HUES48 (cell line): ENCODE results near the gene TTC19.
"Not testable (repeated sequence)": the region's sequence is repeated elsewhere in the genome, so short reads cannot be mapped to it uniquely, and the experiment has no call there.

Source experiments
- H3K27ac ChIP-seq: one replicate; pipeline ENCODE4 v1.7.0; 2013; ENCODE audit warnings: low read depth, low read length, inconsistent platforms
- H3K27me3 ChIP-seq: 2 replicates; pipeline ENCODE4 v1.6.1; 2013; ENCODE audit warnings: mild to moderate bottlenecking, low read length; ENCODE audit not compliant: control insufficient read depth, insufficient read depth
- H3K36me3 ChIP-seq: 2 replicates; pipeline ENCODE4 v1.6.1; 2013; ENCODE audit warnings: low read length; ENCODE audit not compliant: control insufficient read depth, insufficient read depth
- H3K4me1 ChIP-seq: 2 replicates; pipeline ENCODE4 v1.6.1; 2013; ENCODE audit warnings: mild to moderate bottlenecking, low read length; ENCODE audit not compliant: control insufficient read depth, insufficient read depth
- H3K4me3 ChIP-seq: 2 replicates; pipeline ENCODE4 v1.5.1; 2013; ENCODE audit warnings: mild to moderate bottlenecking, low read depth, low read length
- H3K9ac ChIP-seq: 2 replicates; pipeline ENCODE4 v1.6.1; 2013; ENCODE audit warnings: mild to moderate bottlenecking, low read depth, low read length, moderate library complexity
- H3K9me3 ChIP-seq: 2 replicates; pipeline ENCODE4 v1.6.1; 2013; ENCODE audit warnings: low read length; ENCODE audit not compliant: control insufficient read depth, insufficient read depth

The TTC19 gene

GRCh38 chr17:16033729-16034349 is 34.2 kb downstream of the TTC19 start:
- no peaks in the 10 kb centered on the region for H3K9me3 ChIP-seq
- peaks cover 98% of the 10 kb centered on the region for H3K36me3 ChIP-seq
- no peak overlapping the region for H3K9ac ChIP-seq
- H3K4me3 ChIP-seq, result no peak overlapping the region
- H3K27ac ChIP-seq, result no peak overlapping the region
- H3K27me3 ChIP-seq, result no peaks in the 10 kb centered on the region
- 0 out of 2 replicates have a peak, but pooled peaks cover 6% of the 10 kb centered on the region for H3K4me1 ChIP-seq

- peaks cover 94% of the 10 kb centered on the region for H3K36me3 ChIP-seq
- H3K9me3 ChIP-seq, result no peaks in the 10 kb centered on the region
- 0 out of 2 replicates have a peak, but pooled peaks cover 6% of the 10 kb centered on the region for H3K4me1 ChIP-seq
- H3K9ac ChIP-seq, result no peak overlapping the region
- no peak overlapping the region for H3K4me3 ChIP-seq
- H3K27ac ChIP-seq, result no peak overlapping the region
- H3K27me3 ChIP-seq, result no peaks in the 10 kb centered on the region
These were observed 36.6 kb downstream of the TTC19 start for GRCh38 chr17:16036261-16036660.

GRCh38 chr17:16037636-16038035 is 38.0 kb downstream of the TTC19 start:
- Histone ChIP-seq H3K9ac (no peak overlapping the region), H3K4me1 (0 out of 2 replicates have a peak, but pooled peaks cover 6% of the 10 kb centered on the region), H3K4me3 (no peak overlapping the region), H3K36me3 (peaks cover 88% of the 10 kb centered on the region), H3K27me3 (no peaks in the 10 kb centered on the region), H3K27ac (no peak overlapping the region), H3K9me3 (no peaks in the 10 kb centered on the region)

- Histone ChIP-seq H3K9me3 (no peaks in the 10 kb centered on the region), H3K4me3 (no peak overlapping the region), H3K27ac (no peak overlapping the region), H3K36me3 (peaks cover 78% of the 10 kb centered on the region), H3K27me3 (no peaks in the 10 kb centered on the region), H3K9ac (no peak overlapping the region), H3K4me1 (peaks cover 18% of the 10 kb centered on the region; the same call in 1 of the 2 replicates)
These were observed 41.2 kb downstream of the TTC19 start for GRCh38 chr17:16040710-16041251.

GRCh38 chr17:16044487-16044886 is 44.9 kb downstream of the TTC19 start:
- Histone ChIP-seq H3K4me3 (no peak overlapping the region), H3K27ac (no peak overlapping the region), H3K9me3 (no peaks in the 10 kb centered on the region), H3K36me3 (peaks cover 76% of the 10 kb centered on the region), H3K27me3 (no peaks in the 10 kb centered on the region), H3K4me1 (peaks cover 12% of the 10 kb centered on the region; the same call in 1 of the 2 replicates), H3K9ac (no peak overlapping the region)

GRCh38 chr17:16046966-16047365 is 47.3 kb downstream of the TTC19 start:
- H3K4me1 ChIP-seq, result peaks cover 12% of the 10 kb centered on the region; the same call in 1 of the 2 replicates
- no peaks in the 10 kb centered on the region for H3K27me3 ChIP-seq
- H3K27ac ChIP-seq, result no peak overlapping the region
- no peak overlapping the region for H3K4me3 ChIP-seq
- no peak overlapping the region for H3K9ac ChIP-seq
- no peaks in the 10 kb centered on the region for H3K9me3 ChIP-seq
- H3K36me3 ChIP-seq, result peaks cover 61% of the 10 kb centered on the region

GRCh38 chr17:16048811-16049449 is 49.3 kb downstream of the TTC19 start:
- Histone ChIP-seq H3K9me3 (no peaks in the 10 kb centered on the region), H3K4me3 (no peak overlapping the region), H3K27ac (no peak overlapping the region), H3K27me3 (no peaks in the 10 kb centered on the region), H3K36me3 (peaks cover 55% of the 10 kb centered on the region), H3K4me1 (peaks cover 12% of the 10 kb centered on the region; the same call in 1 of the 2 replicates), H3K9ac (no peak overlapping the region)

GRCh38 chr17:16050844-16051243 is 51.2 kb downstream of the TTC19 start:
- Histone ChIP-seq H3K9me3 (no peaks in the 10 kb centered on the region), H3K4me3 (no peak overlapping the region), H3K4me1 (no peaks in the 10 kb centered on the region), H3K27me3 (no peaks in the 10 kb centered on the region), H3K9ac (no peak overlapping the region), H3K27ac (no peak overlapping the region), H3K36me3 (peaks cover 50% of the 10 kb centered on the region)

- Histone ChIP-seq H3K4me1 (no peaks in the 10 kb centered on the region), H3K9ac (no peak overlapping the region), H3K27me3 (no peaks in the 10 kb centered on the region), H3K27ac (no peak overlapping the region), H3K4me3 (no peak overlapping the region), H3K36me3 (peaks cover 50% of the 10 kb centered on the region), H3K9me3 (no peaks in the 10 kb centered on the region)
These were observed 52.9 kb downstream of the TTC19 start for GRCh38 chr17:16052486-16052885.

- not testable (repeated sequence) for H3K9me3 ChIP-seq, H3K4me1 ChIP-seq, H3K9ac ChIP-seq, H3K27me3 ChIP-seq, H3K4me3 ChIP-seq, H3K27ac ChIP-seq
- peaks cover 52% of the 10 kb centered on the region for H3K36me3 ChIP-seq
These were observed 55.5 kb downstream of the TTC19 start for GRCh38 chr17:16055139-16055538.

- no peak overlapping the region for H3K4me3 ChIP-seq
- H3K9me3 ChIP-seq, result no peaks in the 10 kb centered on the region
- H3K27ac ChIP-seq, result no peak overlapping the region
- H3K4me1 ChIP-seq, result no peaks in the 10 kb centered on the region
- H3K27me3 ChIP-seq, result no peaks in the 10 kb centered on the region
- peaks cover 93% of the 10 kb centered on the region for H3K36me3 ChIP-seq
- no peak overlapping the region for H3K9ac ChIP-seq
These were observed 62.0 kb downstream of the TTC19 start for GRCh38 chr17:16061631-16062030.
